GM19452 (cell line): ENCODE measurements around the gene DST.

Experiments used
- ATAC-seq: cut with Tn5 transposase; IDR thresholded peaks from one replicate; pipeline ENCODE4 v1.9.1; 2021; ENCODE audit not compliant: unreplicated experiment

The DST gene

DNA sequence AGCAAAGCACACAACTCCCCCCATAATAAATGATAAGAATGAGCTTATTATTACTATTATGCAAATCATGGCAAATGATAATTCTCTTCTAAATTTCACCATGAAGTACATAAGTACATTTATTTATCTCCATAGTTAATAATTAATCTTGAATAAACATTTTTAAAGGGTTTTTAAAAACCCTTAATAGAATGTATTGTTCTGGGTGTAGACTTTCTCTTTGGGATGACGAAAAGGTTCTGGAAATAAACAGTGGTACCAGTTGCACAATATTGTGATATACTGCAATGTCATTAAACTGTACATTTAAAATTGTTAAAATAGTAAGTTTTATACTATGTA lies 18.0 kb downstream of the DST start:
- ATAC-seq: no peak

- ATAC-seq: no peak
Observed at GRCh38 chr6:56624046-56624727, 18.5 kb downstream of the DST start.

GRCh38 chr6:56620229-56620868 lies 22.3 kb downstream of the DST start:
- ATAC-seq: no peak

GRCh38 chr6:56618050-56618449 lies 24.6 kb downstream of the DST start:
- no peak for ATAC-seq

- no peak for ATAC-seq
Observed at GRCh38 chr6:56616967-56617366, 25.7 kb downstream of the DST start.

GRCh38 chr6:56613247-56613851 lies 29.3 kb downstream of the DST start:
- ATAC-seq: no peak

DNA sequence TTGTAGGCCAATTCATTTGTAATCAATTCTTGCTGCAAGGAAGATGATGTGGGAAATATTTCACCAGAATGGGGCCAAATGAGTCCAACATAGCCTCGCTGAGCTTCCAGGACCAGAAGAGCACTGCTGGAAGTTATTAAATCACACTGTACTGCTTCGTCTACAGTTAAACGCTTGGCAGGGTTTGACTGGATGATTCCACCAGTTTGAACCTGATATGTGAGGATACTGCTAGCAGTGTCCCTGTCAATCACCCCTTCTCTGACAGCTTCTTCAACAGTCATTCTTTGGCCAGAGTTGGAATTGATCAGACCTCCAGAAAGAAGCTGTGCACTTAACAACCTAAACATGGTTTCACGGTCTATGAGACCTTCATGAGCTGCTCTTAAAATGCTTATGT lies 34.4 kb downstream of the DST start:
- ATAC-seq: no peak

- no peak for ATAC-seq
Observed at GRCh38 chr6:56607111-56607752, 35.5 kb downstream of the DST start.

DNA sequence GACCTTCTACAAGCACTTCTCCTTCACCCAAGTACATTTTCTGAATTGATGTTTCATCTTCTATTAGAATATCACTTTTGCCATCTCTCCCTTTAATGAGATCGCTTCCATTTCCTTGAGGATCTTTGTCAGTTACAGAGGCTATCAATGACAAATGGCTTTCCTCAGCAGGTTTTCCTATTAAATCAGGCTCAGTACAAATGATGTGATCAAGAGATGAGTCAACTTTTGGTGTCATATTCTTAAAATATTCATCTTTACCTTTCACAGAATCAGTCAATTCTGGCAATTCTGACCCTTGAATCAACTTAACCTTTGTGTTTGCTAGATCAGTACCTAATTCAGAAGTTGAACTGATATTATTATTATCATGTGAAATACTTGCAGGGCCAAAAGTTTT lies 37.3 kb downstream of the DST start:
- no peak for ATAC-seq

DNA sequence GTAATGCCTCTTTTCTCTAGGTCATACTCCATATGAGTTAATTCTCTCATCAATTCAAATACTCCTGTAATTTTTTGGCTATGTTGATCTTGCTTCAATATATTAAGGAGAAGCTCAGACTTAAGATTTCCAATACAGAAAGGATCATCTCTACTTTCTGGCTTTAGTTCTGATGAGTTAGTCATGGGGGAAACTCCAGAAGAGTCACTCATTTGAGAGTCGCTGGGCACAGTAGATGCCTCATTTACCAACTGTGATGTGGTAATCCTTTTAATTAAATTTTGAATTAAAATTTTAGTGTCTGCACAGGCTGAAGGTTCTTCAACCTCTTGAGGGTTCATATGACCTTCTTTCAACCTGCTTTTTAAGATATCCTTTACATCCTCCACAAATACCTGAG lies 38.5 kb downstream of the DST start:
- ATAC-seq: no peak

DNA sequence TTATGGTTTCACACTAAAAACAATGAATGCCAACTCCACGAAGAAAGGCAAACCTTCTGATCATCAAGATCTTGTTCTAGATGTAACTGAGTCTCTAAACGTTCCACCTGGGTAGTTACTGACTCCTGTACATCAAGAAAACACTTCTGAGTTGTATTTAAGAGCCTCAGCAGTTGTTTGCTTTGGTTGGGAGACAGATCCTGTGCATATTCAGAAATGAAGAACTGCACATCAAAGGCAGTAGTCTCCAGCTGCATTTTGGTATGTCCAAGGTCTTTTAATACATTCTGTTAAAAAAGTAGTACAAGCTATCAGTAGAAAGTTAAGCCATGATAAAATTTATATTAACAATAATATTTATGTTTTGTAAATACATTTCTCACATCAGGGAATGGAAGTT lies 41.3 kb downstream of the DST start:
- ATAC-seq: no peak

GRCh38 chr6:56595490-56596122 lies 47.1 kb downstream of the DST start:
- no peak for ATAC-seq

DNA sequence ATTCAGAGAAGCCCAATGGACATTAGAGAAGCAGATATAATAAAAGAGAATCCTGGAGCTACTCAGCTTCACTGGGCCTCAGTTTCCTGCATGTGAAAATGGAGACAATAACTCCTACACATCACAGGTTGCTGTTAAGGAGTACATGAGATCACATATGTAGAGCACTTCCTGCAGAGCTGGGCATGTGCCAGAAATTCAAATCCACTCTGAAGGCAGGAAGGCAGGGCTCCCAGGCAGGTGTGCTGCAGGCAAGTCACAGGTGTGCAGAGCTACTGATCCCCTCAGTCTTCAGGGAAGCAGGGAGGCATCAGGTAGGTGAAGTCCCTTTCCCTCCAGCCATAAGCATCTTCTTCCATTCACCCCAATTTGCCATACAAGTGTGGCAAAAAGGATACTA lies 48.0 kb downstream of the DST start:
- ATAC-seq: no peak

GRCh38 chr6:56593801-56594318 lies 48.8 kb downstream of the DST start:
- ATAC-seq: peak; percentile 95

- no peak for ATAC-seq
Observed at GRCh38 chr6:56582236-56582635, 60.5 kb downstream of the DST start.

DNA sequence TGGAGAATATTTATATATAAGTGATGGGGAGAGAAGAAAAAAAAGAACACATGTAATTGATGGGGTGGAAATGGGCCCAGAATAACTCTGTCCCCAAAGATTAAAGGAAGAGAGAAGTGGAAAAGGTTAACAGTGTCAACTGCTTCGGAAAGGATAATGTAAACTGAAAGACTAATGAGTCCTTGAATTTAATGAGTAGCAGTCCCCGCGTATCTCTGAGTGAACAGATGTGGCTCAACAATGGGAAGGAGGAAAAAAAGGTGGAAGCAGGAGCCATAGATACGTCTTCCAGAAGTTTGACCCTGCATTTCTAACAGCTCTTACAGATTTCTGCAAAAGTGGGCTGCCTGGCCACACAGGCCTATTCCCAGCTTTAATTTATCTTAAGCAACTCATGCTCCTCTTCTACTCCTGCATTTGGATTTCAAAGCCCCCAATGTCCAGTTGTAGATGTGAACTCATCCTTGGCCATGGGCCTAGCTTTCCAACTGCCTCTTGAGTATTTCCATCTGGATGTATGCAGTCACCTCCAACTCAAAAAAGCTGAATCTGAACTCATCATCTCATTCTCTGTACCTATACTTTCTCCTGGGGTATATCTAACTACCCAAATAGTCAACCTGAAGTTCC lies 61.3 kb downstream of the DST start:
- ATAC-seq: no peak

- no peak for ATAC-seq
Observed at GRCh38 chr6:56580271-56580670, 62.4 kb downstream of the DST start.

- no peak for ATAC-seq
Observed at GRCh38 chr6:56579155-56579851, 63.4 kb downstream of the DST start.

- ATAC-seq: no peak
Observed at GRCh38 chr6:56575736-56576135, 67.0 kb downstream of the DST start.

GRCh38 chr6:56574292-56574691 lies 68.4 kb downstream of the DST start:
- no peak for ATAC-seq
